HG03521 (cell line): Measurements from ENCODE around the gene MEN1.
"Not testable (repeated sequence)": the region's sequence is repeated elsewhere in the genome, so short reads cannot be mapped to it uniquely, and the experiment has no call there.

Experiments
- ATAC-seq: cut with Tn5 transposase; IDR thresholded peaks from one replicate; pipeline ENCODE4 v1.9.1; 2021; ENCODE audit warnings: mild to moderate bottlenecking, moderate library complexity; ENCODE audit not compliant: unreplicated experiment

The MEN1 gene

DNA sequence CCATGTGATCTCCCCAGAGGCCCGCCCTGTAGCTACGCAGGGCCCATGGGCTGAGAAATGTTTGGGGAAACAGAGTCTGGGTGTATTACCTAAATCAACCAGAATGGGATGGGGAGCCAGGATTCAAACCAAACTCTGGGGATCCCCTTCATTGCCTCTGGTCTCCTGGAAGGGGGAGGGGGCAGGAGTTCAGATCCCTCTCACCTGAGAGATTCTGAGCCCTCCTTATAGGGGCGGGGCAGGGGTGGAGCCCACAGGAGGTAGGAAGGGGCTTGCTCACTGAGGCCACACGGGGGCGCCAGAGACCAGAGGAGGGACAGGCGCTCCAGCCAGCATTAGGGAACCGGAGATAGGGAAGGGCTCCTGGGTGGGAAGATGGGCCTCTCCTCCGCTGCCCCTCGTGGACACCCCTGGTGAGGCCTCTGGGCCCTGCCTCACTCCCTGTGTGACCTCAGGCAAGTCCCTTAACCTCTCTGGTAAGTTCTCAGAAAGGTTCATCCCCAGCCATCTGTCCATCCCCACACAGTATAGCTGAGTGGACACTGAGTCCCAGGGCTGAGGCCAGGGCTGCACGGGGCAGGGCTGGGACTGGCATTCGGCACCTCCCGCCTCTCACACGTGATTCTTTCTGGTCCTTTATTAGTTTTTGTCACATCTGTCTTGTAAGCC, 36.8 kb upstream of the MEN1 start:
- no peak for ATAC-seq

DNA sequence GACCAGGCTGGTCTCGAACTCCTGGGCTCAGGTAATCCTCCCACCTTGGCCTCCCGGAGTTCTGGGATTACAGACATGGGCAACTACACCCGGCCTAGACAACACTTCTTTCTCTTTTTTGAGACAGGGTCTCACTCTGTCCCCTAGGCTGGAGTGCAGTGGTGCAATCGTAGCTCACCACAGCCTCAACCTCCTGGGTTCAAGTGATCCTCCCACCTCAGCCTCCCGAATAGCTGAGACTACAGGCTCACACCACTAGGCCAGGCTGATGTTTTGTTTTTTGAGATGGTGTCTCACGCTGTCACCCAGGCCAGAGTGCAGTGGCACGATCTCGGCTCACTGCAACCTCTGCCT, 35.4 kb upstream of the MEN1 start:
- ATAC-seq = not testable (repeated sequence)

DNA sequence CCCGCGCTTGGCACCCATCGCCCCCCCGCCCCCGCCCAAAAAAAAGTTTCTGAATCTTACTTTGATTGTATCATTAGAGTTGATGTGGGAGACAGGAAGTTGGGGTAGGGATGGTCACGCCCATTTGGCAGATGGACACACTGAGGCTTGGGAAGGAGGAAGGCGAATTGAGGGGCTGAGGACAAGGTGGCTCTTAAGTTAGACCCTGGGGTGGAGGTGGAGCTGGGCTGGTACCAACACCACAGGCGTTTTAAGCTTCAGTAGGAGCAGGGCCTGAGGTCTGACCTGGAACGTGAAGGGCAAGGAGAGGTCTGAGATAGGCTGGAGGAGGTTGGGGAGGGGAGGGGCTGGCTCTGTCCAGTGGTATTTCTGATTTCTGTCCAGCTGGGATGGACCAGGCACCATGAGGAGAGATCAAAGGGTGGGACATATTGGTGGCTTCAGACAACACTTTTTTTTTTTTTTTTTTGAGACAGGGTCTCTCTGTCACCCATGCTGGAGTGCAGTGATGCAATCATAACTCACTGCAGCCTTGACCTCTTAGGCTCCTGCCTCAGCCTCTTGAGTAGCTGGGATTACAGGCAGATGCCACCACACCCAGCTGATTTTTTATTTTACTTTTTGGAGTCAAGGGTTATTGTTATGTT, 34.9 kb upstream of the MEN1 start:
- no peak for ATAC-seq

DNA sequence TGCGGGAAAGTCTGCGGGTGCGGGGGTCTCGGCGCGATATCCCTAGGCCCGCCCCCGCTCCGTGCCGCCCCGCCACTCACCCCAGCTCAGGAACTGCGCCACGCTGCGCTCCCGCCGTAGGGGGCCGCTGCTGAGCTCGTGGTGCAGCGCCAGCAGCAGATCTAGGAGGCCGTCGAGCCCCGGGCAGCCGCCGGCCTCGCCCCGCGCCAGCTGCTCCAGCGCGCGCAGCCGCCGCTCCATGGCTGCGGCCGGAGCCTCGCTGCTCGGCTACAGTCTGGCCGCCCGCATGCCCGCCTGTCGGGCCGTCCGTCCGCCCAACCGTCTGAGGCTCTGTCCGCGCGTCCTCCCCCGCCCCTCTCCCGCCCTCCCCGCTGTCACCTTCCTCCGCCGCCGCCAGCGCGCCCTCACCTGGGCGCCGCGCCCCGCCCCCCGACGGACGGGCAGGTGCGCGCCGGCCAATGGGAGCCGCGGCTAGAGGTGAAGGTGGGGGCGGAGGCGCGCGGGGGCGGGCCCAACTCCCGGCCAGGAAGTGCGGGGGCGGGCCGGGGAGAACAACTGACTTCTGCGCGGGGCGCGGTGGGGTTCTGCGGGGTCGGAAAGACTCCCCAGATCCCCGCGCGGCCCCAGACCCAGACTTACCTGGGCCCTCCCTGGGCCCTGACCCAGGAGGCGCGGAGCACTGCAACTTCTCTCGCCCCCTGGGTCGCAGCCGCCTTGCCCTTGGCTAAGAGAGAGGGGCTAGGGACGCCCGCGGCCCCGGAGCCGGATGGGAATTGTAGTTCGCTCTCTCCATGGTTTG, 34.2 kb upstream of the MEN1 start, which contains the start of gene CDC42BPG:
CDC42BPG (minus strand) TSS at position 324 of the 799 bp plus-strand sequence; CDS start at position 240, 84 bp downstream.
- ATAC-seq = no peak

DNA sequence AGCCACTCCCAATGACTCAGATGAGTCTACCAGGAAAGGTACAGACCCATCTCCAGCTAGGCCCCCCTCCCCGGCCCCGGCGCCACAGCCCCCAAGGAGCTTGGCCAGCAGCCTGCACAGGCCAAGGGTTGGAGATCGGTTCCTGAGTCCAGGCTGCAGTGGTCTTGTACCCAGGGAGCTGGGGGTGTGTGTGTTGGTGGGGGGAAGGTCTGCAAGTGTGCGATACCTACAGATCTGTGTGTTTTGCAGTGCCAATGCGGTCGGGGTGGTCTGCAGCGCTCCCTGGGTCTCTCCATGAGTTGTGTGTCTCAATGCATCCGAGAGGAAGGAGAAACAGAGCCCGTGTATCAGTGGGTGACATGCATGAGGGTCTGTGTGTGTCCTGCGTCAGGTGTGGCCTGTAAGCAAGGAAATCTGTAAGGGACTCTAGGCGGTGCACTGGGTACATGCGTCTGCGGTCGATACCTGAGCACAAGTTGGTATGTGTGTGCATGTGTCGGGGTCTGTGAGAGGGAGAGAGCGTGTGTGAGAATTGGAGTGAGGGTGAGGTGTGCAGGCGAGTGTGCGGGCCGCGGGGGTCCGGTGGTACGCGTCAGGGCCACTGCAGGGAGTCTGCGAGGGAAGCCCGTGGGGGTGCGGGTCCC, 33.5 kb upstream of the MEN1 start:
- ATAC-seq = no peak

DNA sequence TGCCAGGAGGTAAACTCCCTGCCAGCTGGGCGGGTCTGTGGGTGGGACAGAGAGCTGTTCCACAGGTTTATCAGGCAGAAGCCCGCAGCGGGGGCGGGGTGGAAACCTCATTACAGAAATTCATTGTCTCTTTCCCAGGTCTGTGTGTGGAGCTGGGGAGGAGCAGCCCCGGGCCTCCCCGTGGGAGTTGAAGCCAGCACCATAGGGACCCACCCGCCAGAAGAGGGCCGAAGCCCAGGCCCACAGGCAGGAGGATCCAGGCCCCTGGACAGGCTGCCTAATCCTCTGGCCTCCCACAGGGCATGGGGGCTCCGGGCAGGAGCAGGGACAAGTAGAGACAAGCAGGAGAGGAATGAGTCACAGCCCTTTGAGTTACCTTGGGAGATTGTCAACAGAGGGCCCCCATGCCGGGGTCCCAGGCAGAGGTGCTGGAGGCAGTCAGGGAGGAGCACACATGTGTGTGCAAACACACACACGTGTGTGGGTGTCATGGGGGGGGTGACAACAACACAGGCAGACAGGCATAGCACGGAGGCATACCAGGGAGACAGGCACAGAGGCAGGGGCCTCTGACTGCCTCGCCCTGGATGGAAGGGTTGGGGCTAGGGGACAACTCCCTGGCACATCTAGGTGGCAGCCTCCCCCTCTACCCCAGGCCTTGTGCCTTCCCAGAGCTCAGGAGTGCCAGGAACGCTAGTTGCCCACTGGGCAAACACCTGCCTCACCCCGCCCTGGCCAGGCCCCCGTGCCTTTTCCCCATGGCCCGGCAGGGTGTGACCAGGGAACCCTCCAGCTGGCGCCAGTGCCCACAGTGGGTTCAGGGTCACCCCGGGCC, 32.7 kb upstream of the MEN1 start:
- no peak for ATAC-seq

DNA sequence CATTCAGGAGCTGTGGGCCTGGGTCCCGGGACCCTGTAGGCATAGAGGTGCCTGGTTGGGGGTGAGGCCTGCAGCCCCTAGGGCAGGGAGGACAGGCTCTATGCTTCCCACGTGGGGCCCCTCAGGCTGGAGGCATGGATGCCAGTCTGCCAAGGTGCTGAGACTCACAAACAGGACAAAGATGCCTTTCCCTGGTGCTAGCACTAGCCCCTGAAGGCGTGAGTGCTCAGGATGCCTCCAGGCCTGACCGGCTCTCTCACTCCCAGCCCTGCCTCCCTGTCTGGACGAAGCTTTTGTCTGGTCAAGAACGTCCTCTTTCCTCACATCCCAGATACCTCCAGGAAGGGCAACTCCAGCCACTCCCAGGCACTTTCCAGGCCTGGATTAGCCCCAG, 32.0 kb upstream of the MEN1 start:
- no peak for ATAC-seq

DNA sequence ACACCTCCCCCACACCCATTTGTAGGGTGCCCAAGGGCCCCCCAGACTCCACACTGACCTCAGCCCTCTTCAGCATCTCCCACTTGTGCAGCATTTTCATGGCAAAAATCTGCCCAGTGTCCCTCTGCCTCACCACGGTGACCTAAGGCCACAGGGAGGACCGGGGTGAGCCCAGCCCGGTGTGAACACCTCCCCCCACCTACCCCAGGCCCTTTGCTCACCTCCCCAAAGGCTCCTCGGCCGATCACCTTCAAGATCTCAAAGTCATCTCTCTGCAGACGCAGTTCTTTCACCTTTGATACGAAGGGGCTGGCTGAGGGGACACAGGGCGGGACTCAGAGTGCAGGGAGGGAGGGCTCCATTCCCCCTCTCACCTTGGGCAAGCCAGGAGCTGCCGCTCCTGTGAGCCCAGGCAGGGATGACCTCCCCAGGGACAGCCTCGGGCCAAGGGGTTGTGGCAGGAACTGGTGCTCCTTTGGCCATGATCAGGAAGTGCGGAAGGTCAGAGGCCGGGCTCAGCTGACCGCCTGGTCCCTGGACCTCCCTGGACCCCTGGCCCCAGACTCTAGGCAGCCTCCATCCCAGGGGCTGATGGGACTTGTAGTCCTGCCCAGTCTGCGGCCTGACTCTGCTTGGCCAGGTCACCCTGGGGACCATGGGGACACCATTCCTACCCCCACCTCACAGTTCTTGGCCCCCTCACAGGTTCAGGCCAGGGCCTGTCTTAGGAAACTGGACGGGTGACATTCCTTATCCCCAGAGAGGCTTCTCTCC, 31.4 kb upstream of the MEN1 start:
- ATAC-seq = no peak

DNA sequence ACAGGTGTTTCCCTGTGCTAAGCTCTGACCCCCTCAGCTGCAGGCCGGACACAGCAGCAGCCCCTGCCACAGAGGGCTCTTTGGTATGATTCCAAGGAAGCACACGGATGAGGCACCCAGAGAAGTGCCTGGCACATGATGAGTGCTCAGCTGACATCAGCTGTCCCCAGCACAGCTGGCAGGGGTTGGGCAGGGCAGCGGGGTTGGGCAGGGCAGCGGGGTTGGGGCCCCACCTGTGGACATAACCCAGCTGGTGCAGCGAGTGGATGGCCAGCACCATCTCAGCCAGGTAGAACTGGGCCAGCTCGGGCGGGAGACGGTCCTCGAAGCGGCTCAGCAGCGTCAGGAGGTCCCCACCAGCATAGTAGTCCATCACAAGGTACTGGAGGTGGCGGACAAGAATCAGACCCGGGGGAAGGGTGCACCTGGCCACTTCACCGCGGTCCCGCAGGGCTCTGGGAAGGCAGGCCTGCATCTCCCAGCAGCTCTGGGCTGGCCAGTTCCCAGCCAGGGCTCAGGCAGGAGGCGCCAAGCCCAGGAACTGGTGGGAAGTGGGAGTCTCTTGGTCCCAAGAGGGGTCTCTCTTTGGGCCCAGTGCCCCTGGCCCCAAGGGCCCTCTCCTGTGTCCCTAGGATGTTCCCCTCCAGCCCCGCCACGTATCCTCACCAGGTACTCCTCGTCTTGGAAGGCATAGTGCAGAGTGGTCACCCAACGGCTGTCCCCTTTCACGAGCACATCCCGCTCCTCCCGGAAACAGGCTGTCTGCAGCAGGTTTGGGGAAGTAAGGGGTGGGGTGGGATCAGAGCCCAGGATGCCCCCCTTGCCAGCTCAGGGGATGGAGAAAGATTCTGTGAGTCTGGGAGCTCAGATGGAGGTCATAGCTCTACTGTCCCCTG, 29.8 kb upstream of the MEN1 start:
- no peak for ATAC-seq

DNA sequence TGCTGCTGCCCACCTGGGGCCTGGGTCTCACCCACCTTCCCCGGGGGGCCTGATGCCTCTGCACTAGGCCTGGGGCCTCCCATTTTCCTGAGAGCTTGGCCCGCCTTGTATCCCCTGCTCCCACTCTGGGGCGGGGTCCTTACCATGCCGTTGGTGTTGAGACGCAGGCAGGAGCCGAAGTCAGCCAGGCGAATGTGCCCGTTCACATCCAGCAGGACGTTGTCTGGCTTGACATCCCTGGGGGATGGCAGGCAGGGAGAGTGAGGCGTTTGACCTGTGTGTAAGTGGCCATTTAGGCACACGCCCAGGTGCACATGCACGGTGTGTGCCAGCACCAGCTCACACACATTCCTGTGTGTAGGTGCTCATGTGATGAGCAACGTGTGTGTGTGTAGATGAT, 29.0 kb upstream of the MEN1 start:
- no peak for ATAC-seq

DNA sequence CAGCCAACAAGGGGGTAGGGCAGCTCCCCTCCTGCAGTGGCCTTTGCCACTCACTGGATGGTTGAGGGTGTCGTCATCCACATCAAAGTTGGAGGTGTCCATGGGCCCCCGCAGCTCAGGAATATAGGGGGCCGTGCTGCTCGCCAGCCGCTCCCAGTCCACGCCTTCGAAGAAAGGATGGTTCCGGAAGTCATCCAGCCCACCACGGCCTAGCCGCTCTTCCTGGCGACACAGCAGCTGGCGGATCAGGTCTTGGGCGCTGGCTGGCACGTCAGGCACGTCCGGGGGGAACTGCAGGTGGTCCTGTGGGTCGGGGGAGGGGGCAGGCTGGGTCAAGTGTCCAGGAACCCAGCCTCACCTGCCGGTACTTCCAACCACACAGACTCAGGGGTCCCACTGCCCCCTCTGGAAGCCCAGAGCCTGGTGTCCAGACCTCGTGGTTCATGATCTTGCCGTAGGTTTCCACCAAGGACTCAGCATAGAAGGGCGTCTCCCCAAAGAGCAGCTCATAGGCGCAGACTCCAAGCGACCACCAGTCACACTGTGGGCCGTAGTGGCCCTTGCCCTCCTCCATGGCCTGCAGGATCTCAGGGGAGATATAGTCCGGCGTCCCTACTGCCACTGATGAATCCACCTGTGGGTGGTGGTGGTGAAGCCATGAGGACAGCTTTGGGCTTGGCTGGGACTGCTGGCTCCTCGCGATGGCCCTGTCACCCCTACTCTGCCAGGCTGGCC, 28.4 kb upstream of the MEN1 start:
- no peak for ATAC-seq

DNA sequence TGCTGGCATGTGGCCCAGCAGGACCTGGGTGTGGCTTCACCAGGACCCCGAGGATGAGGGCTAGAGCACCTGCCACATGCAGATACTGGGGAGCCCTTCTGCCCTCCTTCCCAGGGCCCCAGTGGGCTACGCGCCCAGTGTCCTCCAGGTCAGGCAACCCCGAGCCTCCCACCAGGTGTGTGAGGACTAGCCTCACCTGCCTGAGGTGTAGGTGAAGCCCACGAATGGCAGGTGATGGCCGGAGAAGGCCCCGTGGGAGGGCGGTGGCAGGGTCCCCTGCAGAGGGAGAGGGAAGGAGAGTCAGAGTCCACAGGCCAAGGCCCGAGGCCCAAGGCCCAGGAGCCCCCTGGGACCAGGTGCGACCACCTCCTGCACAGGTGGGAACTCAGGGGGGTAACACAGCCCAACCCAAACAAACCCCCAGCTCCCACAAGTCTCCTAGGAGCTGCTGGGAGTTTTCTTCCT, 27.6 kb upstream of the MEN1 start:
- ATAC-seq = no peak

DNA sequence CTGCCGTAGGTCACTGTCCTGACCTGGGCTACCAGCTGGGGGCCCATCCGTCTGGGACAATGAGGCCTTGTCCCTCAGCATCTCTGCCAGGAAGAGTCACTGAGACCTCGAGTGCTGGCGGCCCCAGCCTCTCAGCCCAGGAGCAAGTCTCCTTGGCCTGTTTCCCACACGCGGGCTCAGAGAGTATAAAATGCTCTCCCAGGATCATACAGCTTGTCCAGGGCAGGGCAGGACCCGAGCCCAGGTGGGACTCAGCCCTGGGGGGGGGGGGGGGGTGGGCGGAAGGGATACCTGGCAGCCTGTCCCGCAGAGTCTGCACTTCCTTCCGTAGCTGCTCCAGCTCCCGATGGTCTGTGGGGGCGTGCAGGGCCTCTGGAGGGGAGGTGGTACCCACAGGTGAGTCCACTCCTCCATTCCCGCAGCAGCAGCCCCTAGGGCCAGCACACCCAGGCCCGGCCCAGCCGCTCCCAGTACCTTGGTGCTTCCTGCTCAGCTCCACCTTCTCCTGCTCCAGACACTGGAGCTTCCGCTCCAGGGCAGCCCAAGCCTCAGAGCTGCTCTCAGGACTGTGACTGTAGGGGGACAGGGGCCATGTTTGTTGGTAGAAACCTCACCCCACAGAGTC, 26.2 kb upstream of the MEN1 start:
- ATAC-seq = no peak

DNA sequence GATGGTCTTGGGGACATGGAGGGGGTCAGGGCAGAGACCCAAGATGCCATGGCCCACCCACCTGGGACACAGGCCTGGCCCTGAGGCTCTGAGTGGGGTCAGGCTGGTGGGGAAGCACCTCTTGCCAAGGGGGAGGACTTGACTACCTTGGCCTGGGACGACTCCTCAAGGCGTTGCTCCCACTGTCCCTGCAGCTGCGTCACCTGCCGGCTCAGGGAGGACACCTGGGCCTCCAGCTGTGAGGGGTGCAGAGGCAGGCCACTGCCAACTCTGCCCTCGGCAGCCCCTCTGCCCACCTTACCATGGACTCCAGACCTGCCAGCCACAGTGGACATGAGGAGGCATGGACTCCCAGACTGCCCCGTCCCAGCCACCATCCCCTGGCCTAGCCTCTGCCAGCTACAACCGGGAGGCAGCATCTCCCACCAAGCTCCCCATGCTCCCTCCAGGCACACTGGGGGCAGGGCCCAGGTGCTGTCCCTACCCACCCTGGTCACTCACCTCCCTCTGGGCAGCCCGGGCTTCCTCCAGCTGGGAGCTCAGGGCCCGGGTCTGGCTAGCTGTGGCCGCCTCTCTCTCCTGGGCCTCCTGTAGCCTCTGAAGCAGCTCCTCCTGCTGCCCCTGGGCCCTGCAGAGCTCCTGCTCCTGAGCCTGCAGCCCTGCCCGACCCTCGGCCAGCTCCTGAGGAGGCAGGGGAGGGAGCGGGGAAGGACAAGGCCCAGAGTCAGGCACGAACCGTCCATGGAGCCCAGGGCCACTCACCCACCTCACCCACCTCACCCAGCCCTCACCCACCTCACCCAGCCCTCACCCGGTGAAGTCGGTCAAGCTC, 25.5 kb upstream of the MEN1 start:
- ATAC-seq = no peak

DNA sequence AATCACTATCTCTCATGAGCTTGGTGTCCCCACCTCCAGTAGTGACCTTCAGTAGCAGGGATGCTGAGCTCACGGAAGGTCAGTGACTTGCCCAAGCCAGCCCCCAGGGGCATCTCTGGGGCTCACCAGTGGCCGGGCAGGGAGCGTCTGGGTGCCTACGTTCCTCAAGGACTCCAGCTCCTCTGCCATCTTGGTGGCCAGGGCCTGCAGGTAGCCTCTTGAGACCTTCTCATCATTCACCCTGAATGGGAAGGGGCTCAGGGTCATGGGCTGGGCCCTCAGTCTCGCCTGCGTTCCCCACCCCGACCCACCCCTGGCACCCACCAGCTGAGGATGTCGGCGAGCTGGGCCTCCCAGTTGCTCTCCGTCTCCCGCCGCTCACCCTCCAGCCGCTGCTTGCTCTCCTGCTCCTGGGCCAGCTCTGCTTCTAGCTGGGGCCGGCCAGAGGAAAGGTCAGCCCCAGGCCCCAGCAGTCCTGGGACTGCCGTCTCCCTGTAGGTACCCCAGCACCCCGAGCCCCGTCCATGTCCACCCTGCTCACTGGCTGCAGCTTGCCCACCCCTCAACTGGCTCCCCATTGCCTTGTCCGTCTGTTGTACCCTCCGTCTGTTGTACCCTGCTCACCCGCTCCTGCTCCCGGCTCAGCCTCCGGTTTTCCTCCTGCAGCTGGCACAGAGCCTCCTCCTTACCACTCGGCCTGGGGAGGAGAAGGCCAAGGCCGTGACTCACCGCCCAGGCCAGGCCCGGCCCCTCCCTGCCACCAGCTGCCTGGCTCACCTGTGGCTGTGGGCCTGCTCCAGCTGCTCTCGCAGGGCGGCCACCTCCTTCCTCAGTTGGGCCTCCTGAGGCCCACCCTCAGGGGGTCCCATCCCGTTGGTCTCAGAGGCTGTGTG, 24.6 kb upstream of the MEN1 start:
- ATAC-seq = no peak
